Omental fat pad (tissue), 4 donors: ENCODE results near the gene RRAS. TPM values are rescaled to one million over a fixed set of nuclear protein-coding genes. Genes with fewer than 3 reads are reported as not detected.

ENCODE experiments used
- ATAC-seq: fragments of 150-250 bp; one replicate; pipeline ENCODE4 v1.9.1; 2016; ENCODE audit warnings: mild to moderate bottlenecking, moderate library complexity; ENCODE audit not compliant: low FRiP score
- DNase-seq: peaks from one replicate; pipeline ENCODE4 v3.0.0-alpha.2; 2019; ENCODE audit warnings: low spot score
- total RNA-seq, 4 donors: library from RNA; depleted of rRNA; stranded (reverse); fragments of >200 nt; gene quantifications; one replicate each; pipeline ENCODE4 v1.1.0, GENCODE V29; 2016
- TF ChIP-seq, protein P1 (sequence below), 3 donors: fragments of 450-650 bp; IDR thresholded peaks; one replicate each; pipeline ENCODE4 v1.5.1; 2016 to 2017; ENCODE audit warnings: antibody characterized with exemption in 3 of 3, mild to moderate bottlenecking in 3 of 3, moderate library complexity in 2 of 3

The RRAS gene
- total RNA-seq, 4 donors from 2014 or later, result 72.2 to 91.0 (median 76.8) TPM

DNA sequence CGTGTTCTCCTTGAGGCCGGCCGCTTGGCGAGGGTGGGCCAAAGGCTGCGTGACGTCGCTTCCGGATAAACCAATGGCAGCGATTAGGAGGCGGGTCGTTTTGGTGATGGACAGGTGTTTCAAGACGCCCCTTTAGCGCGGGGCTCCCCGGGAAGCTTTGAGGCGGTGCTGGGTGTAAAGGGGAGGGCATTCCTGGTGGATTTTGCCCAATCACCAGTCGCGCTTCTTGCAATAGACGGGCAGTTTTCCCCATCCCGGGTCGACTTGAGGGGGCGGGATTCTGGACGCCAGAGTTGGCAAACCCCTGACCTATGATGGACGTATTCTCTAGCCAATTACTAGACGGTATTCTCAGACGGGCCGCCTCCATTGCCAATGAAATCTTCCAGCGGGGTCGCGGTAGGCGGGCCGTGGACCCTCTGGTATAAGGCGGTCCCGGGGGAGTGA lies 36.9 kb upstream of the RRAS start:
- peak; percentile 99 for DNase-seq
- ATAC-seq, result peak; percentile 87
- TF ChIP-seq, protein P1, sequence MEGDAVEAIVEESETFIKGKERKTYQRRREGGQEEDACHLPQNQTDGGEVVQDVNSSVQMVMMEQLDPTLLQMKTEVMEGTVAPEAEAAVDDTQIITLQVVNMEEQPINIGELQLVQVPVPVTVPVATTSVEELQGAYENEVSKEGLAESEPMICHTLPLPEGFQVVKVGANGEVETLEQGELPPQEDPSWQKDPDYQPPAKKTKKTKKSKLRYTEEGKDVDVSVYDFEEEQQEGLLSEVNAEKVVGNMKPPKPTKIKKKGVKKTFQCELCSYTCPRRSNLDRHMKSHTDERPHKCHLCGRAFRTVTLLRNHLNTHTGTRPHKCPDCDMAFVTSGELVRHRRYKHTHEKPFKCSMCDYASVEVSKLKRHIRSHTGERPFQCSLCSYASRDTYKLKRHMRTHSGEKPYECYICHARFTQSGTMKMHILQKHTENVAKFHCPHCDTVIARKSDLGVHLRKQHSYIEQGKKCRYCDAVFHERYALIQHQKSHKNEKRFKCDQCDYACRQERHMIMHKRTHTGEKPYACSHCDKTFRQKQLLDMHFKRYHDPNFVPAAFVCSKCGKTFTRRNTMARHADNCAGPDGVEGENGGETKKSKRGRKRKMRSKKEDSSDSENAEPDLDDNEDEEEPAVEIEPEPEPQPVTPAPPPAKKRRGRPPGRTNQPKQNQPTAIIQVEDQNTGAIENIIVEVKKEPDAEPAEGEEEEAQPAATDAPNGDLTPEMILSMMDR (IDR thresholded peaks at IDR 0.05), result no peak

- ATAC-seq (peak; percentile 48), DNase-seq (no peak)
- TF ChIP-seq, protein P1 (IDR thresholded peaks at IDR 0.05), result no peak
Observed at GRCh38 chr19:49676136-49676783, 36.3 kb upstream of the RRAS start.

DNA sequence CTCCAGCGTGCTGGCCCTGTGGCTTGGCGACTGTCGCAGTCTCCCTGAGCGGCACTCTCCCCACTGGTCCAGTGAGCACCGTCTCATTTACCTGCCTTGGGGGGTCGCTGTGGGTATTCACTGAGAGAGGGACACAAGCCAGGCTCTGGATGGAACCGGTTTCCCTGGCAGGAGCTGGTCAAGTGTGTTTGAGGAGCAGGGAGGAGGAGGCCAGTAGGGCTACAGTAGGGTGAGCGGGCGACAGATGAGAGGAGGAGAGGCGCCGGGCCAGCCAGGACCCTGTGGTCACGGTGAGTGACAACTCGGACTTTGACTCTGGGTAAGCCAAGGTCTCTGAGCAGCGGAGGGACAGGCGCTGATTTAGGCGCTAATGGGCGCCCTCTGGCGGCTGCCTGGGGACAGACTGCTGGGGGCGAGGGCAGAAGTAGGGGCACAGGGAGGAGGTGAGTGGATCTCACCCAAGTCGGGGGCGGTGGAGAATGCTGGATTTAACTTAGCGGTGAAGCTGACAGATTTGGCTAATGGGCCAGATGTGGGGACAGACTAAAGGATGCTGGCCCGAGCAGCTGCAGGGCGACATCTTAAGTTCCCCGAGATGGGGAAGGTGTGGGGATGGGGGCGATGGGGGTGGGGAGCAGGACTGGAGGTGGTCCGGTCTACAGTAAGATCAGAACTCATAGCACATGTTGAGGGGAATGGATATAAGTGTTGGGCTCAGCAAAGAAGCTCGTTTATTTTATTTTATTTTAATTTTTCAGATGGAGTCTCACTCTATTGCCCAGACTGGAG lies 32.4 kb upstream of the RRAS start:
- ATAC-seq (no peak), DNase-seq (peak; percentile 70)
- TF ChIP-seq, protein P1 (IDR thresholded peaks at IDR 0.05), result peak in 1 of 3 donors; percentile 14

GRCh38 chr19:49669516-49669915 lies 29.6 kb upstream of the RRAS start:
- ATAC-seq, result no peak
- TF ChIP-seq, protein P1 (IDR thresholded peaks at IDR 0.05), result no peak
- DNase-seq, result no peak

GRCh38 chr19:49667473-49667872 lies 27.5 kb upstream of the RRAS start:
- TF ChIP-seq, protein P1 (IDR thresholded peaks at IDR 0.05), result no peak
- no peak for ATAC-seq
- no peak for DNase-seq

DNA sequence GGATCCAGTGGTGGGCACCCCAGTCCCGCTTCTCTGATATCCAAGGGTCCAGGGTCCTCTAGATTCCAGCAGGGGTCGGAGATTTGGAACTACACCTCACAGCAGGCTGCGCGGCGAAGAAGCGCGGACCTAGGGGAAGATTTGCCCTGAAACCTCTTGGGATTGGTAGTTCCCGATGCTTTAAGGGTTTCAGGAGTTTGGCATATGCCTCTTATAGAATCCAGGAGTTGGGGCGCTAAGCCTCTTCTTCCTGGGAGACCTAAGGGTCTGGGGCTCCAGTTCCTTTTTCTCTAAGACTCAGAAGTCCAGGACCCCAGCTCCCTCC lies 26.1 kb upstream of the RRAS start:
- ATAC-seq, result no peak
- TF ChIP-seq, protein P1 (IDR thresholded peaks at IDR 0.05), result no peak
- no peak for DNase-seq
